ENCODE results near the gene UCHL5.

DNA sequence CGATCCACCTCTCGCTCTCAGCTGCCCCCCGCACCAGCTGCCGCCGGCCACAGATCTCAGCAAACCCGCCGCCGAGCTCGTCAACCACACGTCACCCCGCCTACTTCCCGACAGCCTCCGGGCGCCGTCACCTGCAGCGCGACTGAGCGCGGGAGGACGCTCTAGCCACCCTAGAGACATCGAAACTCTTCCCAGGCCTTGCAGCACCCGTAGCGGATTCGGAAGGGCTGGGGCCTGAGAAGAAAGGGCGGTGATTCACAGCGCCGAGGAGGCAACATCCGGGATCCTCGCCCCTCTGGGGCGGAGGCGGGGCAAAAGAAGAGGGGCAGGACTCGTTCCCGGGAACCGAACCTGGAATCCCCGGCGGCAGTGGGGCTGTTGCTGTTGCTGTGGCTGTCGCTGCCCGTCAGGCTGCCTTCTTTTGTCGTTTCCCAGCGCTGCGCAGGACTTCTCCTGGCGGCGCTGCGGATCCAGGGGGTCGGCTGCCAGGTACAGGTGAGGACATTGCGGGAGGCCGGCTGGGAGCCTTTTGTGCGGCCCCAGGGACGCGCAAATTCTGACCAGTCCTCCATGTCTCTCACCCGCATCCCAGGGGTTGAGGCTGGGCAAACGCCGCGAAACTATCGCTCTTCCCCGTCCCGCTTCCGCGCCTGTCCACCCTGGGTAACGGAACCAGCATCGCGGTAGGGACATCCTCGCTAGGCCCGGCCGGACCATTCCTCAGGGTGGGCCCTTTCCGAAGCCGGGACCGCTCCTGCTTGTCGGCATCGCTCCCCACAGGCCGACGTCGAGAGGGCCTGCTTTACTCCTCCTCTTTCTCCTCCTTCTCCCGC lies at the start of gene UCHL5, which contains the start of gene RO60:
- TF ChIP-seq, protein P1, sequence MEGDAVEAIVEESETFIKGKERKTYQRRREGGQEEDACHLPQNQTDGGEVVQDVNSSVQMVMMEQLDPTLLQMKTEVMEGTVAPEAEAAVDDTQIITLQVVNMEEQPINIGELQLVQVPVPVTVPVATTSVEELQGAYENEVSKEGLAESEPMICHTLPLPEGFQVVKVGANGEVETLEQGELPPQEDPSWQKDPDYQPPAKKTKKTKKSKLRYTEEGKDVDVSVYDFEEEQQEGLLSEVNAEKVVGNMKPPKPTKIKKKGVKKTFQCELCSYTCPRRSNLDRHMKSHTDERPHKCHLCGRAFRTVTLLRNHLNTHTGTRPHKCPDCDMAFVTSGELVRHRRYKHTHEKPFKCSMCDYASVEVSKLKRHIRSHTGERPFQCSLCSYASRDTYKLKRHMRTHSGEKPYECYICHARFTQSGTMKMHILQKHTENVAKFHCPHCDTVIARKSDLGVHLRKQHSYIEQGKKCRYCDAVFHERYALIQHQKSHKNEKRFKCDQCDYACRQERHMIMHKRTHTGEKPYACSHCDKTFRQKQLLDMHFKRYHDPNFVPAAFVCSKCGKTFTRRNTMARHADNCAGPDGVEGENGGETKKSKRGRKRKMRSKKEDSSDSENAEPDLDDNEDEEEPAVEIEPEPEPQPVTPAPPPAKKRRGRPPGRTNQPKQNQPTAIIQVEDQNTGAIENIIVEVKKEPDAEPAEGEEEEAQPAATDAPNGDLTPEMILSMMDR (IDR thresholded peaks at IDR 0.05; ENCODE audit: poor library complexity, severe bottlenecking): peak; percentile 36
- no peak for TF ChIP-seq EZH2 (IDR thresholded peaks at IDR 0.05; ENCODE audit: borderline replicate concordance, insufficient read depth, low read length, poor library complexity, severe bottlenecking)
- peak; percentile 35 for TF ChIP-seq RAD21 (conservative IDR thresholded peaks at IDR 0.05)
- TF ChIP-seq POLR2AphosphoS5 (IDR thresholded peaks at IDR 0.05): peak; percentile 92
- peak; percentile 86 for TF ChIP-seq EP300 (conservative IDR thresholded peaks at IDR 0.05; ENCODE audit: poor library complexity, severe bottlenecking)
- peak; percentile 79 for TF ChIP-seq MXI1 (conservative IDR thresholded peaks at IDR 0.05; ENCODE audit: poor library complexity, severe bottlenecking)
